Nephron progenitor cell (in vitro differentiated cells): Measurements from ENCODE around the gene CALML6.

ENCODE experiments used
- DNase-seq: peaks from one replicate; pipeline ENCODE4 v3.0.0; 2021
- H3K27ac Mint-ChIP-seq: 2 replicates; pipeline ENCODE4 v1.8.0; 2021; ENCODE audit warnings: mild to moderate bottlenecking, moderate library complexity, mixed read lengths
- H3K27me3 Mint-ChIP-seq: 2 replicates; pipeline ENCODE4 v1.8.0; 2021; ENCODE audit warnings: mild to moderate bottlenecking, low read depth, mixed read lengths; ENCODE audit not compliant: poor library complexity
- H3K36me3 Mint-ChIP-seq: 2 replicates; pipeline ENCODE4 v1.8.0; 2021; ENCODE audit warnings: low read depth, mixed read lengths
- H3K4me1 Mint-ChIP-seq: 2 replicates; pipeline ENCODE4 v1.8.0; 2021; ENCODE audit warnings: mixed read lengths
- H3K4me3 Mint-ChIP-seq: 2 replicates; pipeline ENCODE4 v1.8.0; 2021; ENCODE audit warnings: mild to moderate bottlenecking, moderate library complexity, mixed read lengths
- H3K9me3 Mint-ChIP-seq: 2 replicates; pipeline ENCODE4 v1.8.0; 2021; ENCODE audit warnings: mild to moderate bottlenecking, moderate library complexity, mixed read lengths
- TF ChIP-seq, protein P1 (sequence below): fragments of 200-600 bp; sonication (generic); IDR thresholded peaks from 2 replicates; pipeline ENCODE4 v1.5.0; 2021; ENCODE audit warnings: antibody characterized with exemption

The CALML6 gene

DNA sequence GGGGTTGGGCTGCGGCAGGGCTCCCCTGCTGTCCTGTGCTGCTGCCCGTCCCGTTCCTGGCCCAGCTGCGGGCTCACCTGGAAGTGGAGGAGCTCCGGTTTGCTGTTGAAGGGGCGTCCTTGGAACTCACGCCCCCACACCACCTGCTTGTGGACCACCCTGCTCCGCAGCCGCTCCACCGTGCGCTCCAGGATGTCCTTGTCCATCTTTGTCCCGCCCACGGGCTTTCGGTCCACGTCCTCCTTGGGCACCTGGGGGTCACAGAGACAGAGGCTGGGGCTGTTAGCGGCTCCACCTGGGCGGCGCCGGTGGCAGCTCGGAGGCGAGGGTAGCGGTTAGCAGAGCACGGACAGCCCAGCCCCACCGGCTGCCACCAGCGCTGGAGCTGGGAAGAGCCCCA, 49.8 kb downstream of the CALML6 start:
- peaks cover 8% of the 10 kb centered on the region for H3K9me3 Mint-ChIP-seq
- H3K27me3 Mint-ChIP-seq = peaks cover 18% of the 10 kb centered on the region
- no peak overlapping the region for H3K4me3 Mint-ChIP-seq
- no peak for DNase-seq
- peaks cover 35% of the 10 kb centered on the region for H3K4me1 Mint-ChIP-seq
- H3K36me3 Mint-ChIP-seq = no peaks in the 10 kb centered on the region
- TF ChIP-seq, protein P1, sequence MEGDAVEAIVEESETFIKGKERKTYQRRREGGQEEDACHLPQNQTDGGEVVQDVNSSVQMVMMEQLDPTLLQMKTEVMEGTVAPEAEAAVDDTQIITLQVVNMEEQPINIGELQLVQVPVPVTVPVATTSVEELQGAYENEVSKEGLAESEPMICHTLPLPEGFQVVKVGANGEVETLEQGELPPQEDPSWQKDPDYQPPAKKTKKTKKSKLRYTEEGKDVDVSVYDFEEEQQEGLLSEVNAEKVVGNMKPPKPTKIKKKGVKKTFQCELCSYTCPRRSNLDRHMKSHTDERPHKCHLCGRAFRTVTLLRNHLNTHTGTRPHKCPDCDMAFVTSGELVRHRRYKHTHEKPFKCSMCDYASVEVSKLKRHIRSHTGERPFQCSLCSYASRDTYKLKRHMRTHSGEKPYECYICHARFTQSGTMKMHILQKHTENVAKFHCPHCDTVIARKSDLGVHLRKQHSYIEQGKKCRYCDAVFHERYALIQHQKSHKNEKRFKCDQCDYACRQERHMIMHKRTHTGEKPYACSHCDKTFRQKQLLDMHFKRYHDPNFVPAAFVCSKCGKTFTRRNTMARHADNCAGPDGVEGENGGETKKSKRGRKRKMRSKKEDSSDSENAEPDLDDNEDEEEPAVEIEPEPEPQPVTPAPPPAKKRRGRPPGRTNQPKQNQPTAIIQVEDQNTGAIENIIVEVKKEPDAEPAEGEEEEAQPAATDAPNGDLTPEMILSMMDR = no peak
- H3K27ac Mint-ChIP-seq = no peak overlapping the region

DNA sequence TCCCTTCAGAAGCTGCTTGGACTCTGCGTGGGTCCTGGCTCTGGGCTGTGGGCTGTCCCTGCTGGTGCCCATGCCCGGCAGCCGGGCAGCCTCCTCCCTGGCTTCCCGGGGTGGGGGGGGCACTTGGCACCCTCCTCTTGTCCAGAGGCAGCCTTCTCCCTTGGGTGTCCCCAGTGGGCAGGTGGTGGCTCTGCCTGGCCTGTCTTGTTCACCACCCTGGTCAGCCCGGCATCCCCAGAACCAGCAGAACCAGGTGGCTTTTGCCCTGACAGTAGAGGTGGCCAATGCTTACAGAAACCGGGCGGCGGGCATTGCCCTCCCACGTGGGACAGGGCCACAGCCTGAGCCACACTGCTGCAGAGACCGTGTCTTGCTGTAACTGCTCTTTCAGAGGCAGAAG, 50.5 kb downstream of the CALML6 start:
- Mint-ChIP-seq H3K27me3 (peaks cover 18% of the 10 kb centered on the region), H3K27ac (no peak overlapping the region), H3K4me1 (peaks cover 27% of the 10 kb centered on the region), H3K4me3 (no peak overlapping the region), H3K9me3 (peaks cover 8% of the 10 kb centered on the region), H3K36me3 (no peaks in the 10 kb centered on the region)
- TF ChIP-seq, protein P1 = no peak
- no peak for DNase-seq

- Mint-ChIP-seq H3K36me3 (no peaks in the 10 kb centered on the region), H3K9me3 (peaks cover 8% of the 10 kb centered on the region), H3K4me3 (no peak overlapping the region), H3K27ac (peak overlapping the region; percentile 85), H3K4me1 (peaks cover 21% of the 10 kb centered on the region), H3K27me3 (peaks cover 14% of the 10 kb centered on the region)
- TF ChIP-seq, protein P1 = no peak
- peak; percentile 27 for DNase-seq
Measured at GRCh38 chr1:1966071-1966740, 51.1 kb downstream of the CALML6 start.
